Fibroblast of lung (primary cell): Measurements from ENCODE around the gene DIP2A.

Experiments used
- EZH2 ChIP-seq: IDR thresholded peaks from 2 replicates; pipeline ENCODE4 v1.5.1; 2012; ENCODE audit warnings: low read length, control low read depth, mild to moderate bottlenecking; ENCODE audit errors: missing control alignments
- TF ChIP-seq, protein P1 (sequence below), 2 donors: IDR thresholded peaks in 1 of 2; conservative IDR thresholded peaks in 1 of 2; 1 replicate in 1 of 2; 2 replicates in 1 of 2; pipeline ENCODE4 v1.5.1; 2011 to 2012; ENCODE audit warnings: low read length in 2 of 2, control low read depth in 1 of 2, inconsistent platforms in 1 of 2, low read depth in 1 of 2, mild to moderate bottlenecking in 1 of 2

DNA sequence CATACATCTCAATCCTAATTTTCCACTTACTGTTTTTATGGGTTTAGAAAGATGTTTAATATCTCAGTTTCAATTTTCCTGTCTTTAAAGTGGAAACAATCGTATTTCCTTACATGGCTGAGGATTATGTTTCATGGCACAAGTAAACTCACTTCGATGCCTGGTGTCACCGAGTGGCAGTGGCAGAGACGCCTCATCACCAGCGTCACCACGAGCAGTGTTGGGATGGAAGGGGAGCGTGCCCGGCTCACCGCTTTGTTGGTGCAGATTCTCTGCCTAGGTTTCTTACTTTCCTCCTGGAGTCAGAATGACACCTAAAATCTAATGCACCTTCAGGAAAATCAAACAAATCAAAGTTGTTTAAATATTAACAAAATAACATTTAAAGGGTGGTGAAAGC is 48.2 kb upstream of the DIP2A start:
- no peak for TF ChIP-seq EZH2
- TF ChIP-seq, protein P1, sequence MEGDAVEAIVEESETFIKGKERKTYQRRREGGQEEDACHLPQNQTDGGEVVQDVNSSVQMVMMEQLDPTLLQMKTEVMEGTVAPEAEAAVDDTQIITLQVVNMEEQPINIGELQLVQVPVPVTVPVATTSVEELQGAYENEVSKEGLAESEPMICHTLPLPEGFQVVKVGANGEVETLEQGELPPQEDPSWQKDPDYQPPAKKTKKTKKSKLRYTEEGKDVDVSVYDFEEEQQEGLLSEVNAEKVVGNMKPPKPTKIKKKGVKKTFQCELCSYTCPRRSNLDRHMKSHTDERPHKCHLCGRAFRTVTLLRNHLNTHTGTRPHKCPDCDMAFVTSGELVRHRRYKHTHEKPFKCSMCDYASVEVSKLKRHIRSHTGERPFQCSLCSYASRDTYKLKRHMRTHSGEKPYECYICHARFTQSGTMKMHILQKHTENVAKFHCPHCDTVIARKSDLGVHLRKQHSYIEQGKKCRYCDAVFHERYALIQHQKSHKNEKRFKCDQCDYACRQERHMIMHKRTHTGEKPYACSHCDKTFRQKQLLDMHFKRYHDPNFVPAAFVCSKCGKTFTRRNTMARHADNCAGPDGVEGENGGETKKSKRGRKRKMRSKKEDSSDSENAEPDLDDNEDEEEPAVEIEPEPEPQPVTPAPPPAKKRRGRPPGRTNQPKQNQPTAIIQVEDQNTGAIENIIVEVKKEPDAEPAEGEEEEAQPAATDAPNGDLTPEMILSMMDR (conservative IDR thresholded peaks at IDR 0.05 in 1 of 2, IDR thresholded peaks at IDR 0.05 in 1 of 2; ENCODE audit: low read depth in 1 of 2, low read length in 2 of 2), result no peak
